Gastrocnemius medialis (tissue), 4 donors: ENCODE measurements around the gene PRICKLE4. TPM values are rescaled to one million over a fixed set of nuclear protein-coding genes. Genes with fewer than 3 reads are reported as not detected.

Experiments
- ATAC-seq, 2 donors: fragments of 150-250 bp; one replicate each; pipeline ENCODE4 v1.9.1; 2016
- DNase-seq, 2 donors: peaks; one replicate each; pipeline ENCODE4 v3.0.0-alpha.2; 2019
- H3K27ac ChIP-seq, 4 donors: fragments of 200-600 bp; sonication (generic); 1 replicate in 1 of 4; 2 replicates in 3 of 4; pipeline ENCODE4 v1.5.1; 2016 to 2018; ENCODE audit warnings: mild to moderate bottlenecking in 2 of 4, moderate library complexity in 1 of 4
- H3K27me3 ChIP-seq, 3 donors: fragments of 200-600 bp; sonication (generic) in 2 of 3; 1 replicate in 1 of 3; 2 replicates in 2 of 3; pipeline versions ENCODE4 v1.5.1 to v1.6.0; 2016 to 2019; ENCODE audit warnings: mild to moderate bottlenecking in 1 of 3, moderate library complexity in 1 of 3
- H3K36me3 ChIP-seq, 2 donors: fragments of 200-600 bp; sonication (generic) in 1 of 2; one replicate each; pipeline ENCODE4 v1.5.1; 2017 to 2018
- H3K4me1 ChIP-seq, 2 donors: fragments of 200-600 bp; sonication (generic) in 1 of 2; one replicate each; pipeline ENCODE4 v1.5.1; 2016 to 2017; ENCODE audit warnings: mild to moderate bottlenecking in 2 of 2
- H3K4me3 ChIP-seq, 4 donors: fragments of 200-600 bp; sonication (generic) in 3 of 4; 1 replicate in 1 of 4; 2 replicates in 3 of 4; pipeline ENCODE4 v1.5.1; 2016 to 2019; ENCODE audit warnings: mild to moderate bottlenecking in 2 of 4
- H3K9me3 ChIP-seq, 3 donors: fragments of 200-600 bp; sonication (generic) in 2 of 3; 1 replicate in 1 of 3; 2 replicates in 2 of 3; pipeline ENCODE4 v1.5.1; 2016 to 2019
- POLR2A ChIP-seq, 2 donors: fragments of 450-650 bp; IDR thresholded peaks; one replicate each; pipeline ENCODE4 v1.6.1; 2017; ENCODE audit warnings: antibody characterized with exemption in 2 of 2, mild to moderate bottlenecking in 2 of 2, moderate library complexity in 2 of 2
- in situ Hi-C, 4 donors: fragments of 200-750 bp; cut with MboI; loops; one replicate each; pipeline versions ENCODE4 v1.15.0 to v1.8.0; 2017; ENCODE audit warnings: low sequenced_read_pairs in 4 of 4
- intact Hi-C: fragments of 100-400 bp; cut with DNase I; formaldehyde crosslinking; loops from one replicate; pipeline ENCODE4 v1.15.1; 2023; ENCODE audit warnings: low total_unique reads
- total RNA-seq, 4 donors: library from RNA; depleted of rRNA; stranded (reverse); fragments of >200 nt; gene quantifications; one replicate each; pipeline versions ENCODE4 v1.1.0 to v1.2.3, GENCODE V29; 2016
- TF ChIP-seq, protein P1 (sequence below), 5 experiments: fragments of 450-650 bp in 3 of 5; fragments of 200-600 bp in 2 of 5; sonication (generic) in 2 of 5; IDR thresholded peaks in 4 of 5; conservative IDR thresholded peaks in 1 of 5; 1 replicate in 4 of 5; 2 replicates in 1 of 5; pipeline ENCODE4 v1.5.1; 2016 to 2019; ENCODE audit warnings: antibody characterized with exemption in 5 of 5, mild to moderate bottlenecking in 3 of 5, moderate library complexity in 3 of 5

Gene PRICKLE4
- total RNA-seq, 4 donors from 2014 or later = 0.59 to 6.2 (median 1.8) TPM

DNA sequence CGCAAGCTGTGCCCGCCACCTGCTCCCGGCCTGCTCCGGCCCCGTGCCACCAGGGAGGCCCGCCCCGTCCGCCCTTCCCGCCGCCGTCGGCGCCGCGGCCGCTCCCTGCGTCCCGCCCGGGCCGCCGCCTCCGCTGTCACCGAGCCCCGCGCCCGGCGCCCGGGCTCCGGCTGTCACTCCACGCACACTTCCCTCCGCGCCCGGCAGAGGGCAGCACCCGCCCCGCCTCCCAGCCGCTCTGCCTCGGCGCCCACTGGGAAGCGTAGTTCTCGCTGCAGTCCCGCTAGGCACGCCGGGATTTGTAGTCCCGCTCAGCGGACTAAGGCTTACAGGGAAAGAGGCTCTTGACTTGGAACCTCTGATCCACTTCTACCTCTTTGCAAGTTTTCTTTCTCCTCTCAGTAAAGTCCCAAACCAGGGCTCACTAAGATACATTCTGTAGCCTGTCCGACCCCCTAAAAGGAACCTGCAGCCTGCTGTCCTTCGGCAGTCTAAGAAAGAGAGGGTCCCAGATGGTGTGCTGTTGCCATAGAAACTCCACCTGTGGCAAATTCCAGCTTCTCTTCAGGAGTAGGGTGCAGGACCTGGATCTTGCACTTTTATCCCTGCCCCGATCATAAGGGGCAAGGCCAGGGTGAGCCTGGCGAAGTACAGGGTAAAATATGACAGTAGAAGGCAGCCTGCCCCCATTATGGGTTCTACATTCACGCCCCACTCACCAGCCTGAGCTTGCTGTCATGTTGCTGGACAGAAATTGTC lies 45.0 kb upstream of the PRICKLE4 start, which contains the start of gene TFEB:
Gene TFEB (minus strand): TSS at position 182 of the 759 bp plus-strand sequence. CDS start 44,395 bp downstream, outside the sequence.
- in situ Hi-C loops = loop anchor here in 1 of 4 donors (5.0 kb wide), 1 partner anchor 33 kb away; no protein-coding TSS in a partner anchor
- Histone ChIP-seq H3K27ac (peak within 1 kb of the TSS; percentile 97 to 99 (median 98)), H3K4me1 (peaks cover 13 to 20% of the 10 kb centered on the region in 2 donors), H3K27me3 (no peaks in the 10 kb centered on the region), H3K4me3 (peak within 1 kb of the TSS; percentile 76 to 97 (median 90)), H3K9me3 (no peaks in the 10 kb centered on the region), H3K36me3 (no peaks in the 10 kb centered on the region)
- DNase-seq (peak; percentile 92 to 93), ATAC-seq (peak; percentile 43 to 51)
- TF ChIP-seq, protein P1, sequence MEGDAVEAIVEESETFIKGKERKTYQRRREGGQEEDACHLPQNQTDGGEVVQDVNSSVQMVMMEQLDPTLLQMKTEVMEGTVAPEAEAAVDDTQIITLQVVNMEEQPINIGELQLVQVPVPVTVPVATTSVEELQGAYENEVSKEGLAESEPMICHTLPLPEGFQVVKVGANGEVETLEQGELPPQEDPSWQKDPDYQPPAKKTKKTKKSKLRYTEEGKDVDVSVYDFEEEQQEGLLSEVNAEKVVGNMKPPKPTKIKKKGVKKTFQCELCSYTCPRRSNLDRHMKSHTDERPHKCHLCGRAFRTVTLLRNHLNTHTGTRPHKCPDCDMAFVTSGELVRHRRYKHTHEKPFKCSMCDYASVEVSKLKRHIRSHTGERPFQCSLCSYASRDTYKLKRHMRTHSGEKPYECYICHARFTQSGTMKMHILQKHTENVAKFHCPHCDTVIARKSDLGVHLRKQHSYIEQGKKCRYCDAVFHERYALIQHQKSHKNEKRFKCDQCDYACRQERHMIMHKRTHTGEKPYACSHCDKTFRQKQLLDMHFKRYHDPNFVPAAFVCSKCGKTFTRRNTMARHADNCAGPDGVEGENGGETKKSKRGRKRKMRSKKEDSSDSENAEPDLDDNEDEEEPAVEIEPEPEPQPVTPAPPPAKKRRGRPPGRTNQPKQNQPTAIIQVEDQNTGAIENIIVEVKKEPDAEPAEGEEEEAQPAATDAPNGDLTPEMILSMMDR (IDR thresholded peaks at IDR 0.05 in 4 of 5, conservative IDR thresholded peaks at IDR 0.05 in 1 of 5) = peak; percentile 91 to 100 (median 100)
- TF ChIP-seq POLR2A (IDR thresholded peaks at IDR 0.05) = peak; percentile 94 to 97
- intact Hi-C loops = loop anchor here (1.0 to 10.0 kb wide), 5 partner anchors 44 to 1439 kb away; partner anchors contain the start of genes BICRAL, FRS3, KLHDC3 and MEA1

DNA sequence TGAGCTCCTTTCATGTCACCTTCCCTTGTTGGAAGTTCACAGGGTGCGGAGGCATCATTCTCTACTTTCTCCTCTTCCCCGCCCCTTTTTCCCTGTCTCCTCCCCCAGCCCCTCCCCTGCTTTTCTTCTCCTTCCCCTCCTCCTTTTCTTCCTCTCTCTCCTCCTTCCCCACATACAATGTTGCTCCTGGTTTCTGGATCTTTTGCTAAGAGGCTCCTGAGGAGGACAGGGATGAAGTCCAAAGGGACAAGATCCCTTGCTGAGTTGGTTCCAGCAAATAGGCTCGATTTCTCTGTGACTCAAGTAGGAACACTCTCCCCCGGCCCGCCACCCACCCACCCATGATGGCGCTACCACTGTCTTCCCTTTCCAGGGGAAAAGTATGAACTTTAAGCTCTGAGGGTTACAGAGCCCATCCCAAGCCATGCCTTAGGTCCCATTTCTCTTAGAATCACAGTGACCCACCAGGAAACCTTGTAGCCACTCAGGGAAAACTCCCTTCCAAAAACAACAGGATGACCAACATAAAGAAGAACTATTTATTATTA lies 44.3 kb upstream of the PRICKLE4 start:
- no peak overlapping the region for H3K27ac ChIP-seq
- no peaks in the 10 kb centered on the region for H3K27me3 ChIP-seq
- TF ChIP-seq POLR2A (IDR thresholded peaks at IDR 0.05) = no peak
- TF ChIP-seq, protein P1 (IDR thresholded peaks at IDR 0.05 in 4 of 5, conservative IDR thresholded peaks at IDR 0.05 in 1 of 5) = no peak
- no peak overlapping the region for H3K4me3 ChIP-seq
- DNase-seq (no peak), ATAC-seq (no peak)
- H3K36me3 ChIP-seq = no peaks in the 10 kb centered on the region
- H3K9me3 ChIP-seq = no peaks in the 10 kb centered on the region
- peaks cover 9 to 14% of the 10 kb centered on the region in 2 donors for H3K4me1 ChIP-seq
- in situ Hi-C loops = loop anchor here in 1 of 4 donors (5.0 kb wide), 1 partner anchor 34 kb away; no protein-coding TSS in a partner anchor
- intact Hi-C loops = loop anchor here (10.0 kb wide), 3 partner anchors 1049 to 1439 kb away; partner anchors contain the start of genes BICRAL, KLHDC3, MEA1 and SRF

DNA sequence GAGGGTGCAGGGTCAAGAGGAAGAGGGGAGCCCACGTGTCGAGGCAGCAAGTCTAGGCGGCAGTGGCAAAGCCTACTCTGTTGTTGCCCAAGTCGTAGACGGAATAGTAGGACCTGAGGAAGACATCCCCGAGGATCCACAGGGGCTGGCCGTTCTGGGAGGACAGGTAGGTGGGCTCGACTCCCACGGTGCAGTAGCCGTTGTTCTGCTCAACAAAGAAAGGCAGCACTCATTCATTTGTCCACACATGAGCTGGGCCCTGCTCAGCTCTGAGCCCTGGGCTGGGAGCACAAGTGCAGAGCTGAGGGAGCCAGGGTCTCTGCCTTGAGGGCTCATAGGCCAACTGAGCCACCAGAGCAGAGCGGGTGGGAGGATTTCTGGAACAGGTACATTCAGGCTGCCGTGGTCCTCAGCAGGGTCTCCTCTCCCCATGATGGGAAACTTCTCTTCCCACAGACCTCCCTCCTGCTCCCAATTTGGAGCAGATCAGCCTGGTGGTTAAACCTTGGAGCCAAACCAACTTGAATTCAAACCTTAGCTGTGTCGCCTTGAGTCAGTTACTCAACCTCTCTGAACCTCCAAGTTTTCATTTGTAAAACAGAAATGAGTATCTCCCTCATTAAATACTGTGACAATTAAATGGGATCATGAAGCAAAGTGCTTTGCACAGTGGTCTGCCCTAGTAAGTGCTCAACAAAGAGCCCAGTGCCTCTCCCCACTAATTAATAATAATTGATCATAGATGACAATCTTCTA lies 43.6 kb upstream of the PRICKLE4 start:
- Histone ChIP-seq H3K27me3 (no peaks in the 10 kb centered on the region), H3K9me3 (no peaks in the 10 kb centered on the region), H3K27ac (no peak overlapping the region), H3K4me3 (no peak overlapping the region), H3K36me3 (no peaks in the 10 kb centered on the region), H3K4me1 (peaks cover 4 to 9% of the 10 kb centered on the region in 2 donors)
- in situ Hi-C loops = loop anchor here in 1 of 4 donors (5.0 kb wide), 1 partner anchor 35 kb away; no protein-coding TSS in a partner anchor
- intact Hi-C loops = loop anchor here (10.0 kb wide), 3 partner anchors 1048 to 1438 kb away; partner anchors contain the start of genes BICRAL, KLHDC3, MEA1 and SRF
- ATAC-seq (no peak), DNase-seq (no peak)
- TF ChIP-seq, protein P1 (IDR thresholded peaks at IDR 0.05 in 4 of 5, conservative IDR thresholded peaks at IDR 0.05 in 1 of 5) = no peak
- no peak for TF ChIP-seq POLR2A (IDR thresholded peaks at IDR 0.05)

DNA sequence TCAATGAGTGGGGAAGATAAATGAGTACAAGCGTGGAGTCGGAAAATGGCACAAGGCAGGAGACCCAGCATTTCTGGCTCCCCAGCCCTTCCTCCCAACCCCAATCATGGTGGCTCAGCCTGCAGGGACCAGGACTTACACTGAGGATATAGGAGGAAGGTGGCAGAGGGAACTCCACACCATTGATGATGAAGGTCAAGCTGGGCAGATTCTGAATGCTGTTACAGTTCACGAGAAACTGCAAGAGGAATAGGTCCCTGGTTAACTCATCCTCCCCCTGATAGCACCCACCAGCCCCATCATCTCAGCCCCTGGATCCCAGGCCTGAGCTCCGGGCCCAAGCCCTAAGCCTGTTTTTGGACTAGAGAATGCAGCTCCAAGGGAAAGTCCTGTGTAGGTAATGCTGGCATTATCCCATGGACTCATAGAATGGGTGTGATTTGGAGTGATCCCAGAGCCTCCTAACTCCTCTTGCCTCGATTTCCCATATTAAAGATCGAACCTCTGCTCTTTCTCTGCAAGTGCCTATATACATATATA lies 42.9 kb upstream of the PRICKLE4 start:
- H3K27ac ChIP-seq = no peak overlapping the region
- ATAC-seq (no peak), DNase-seq (no peak)
- TF ChIP-seq, protein P1 (IDR thresholded peaks at IDR 0.05 in 4 of 5, conservative IDR thresholded peaks at IDR 0.05 in 1 of 5) = no peak
- no peak for TF ChIP-seq POLR2A (IDR thresholded peaks at IDR 0.05)
- intact Hi-C loops (loop anchor here (10.0 kb wide), 3 partner anchors 1047 to 1437 kb away; partner anchors contain the start of genes BICRAL, KLHDC3, MEA1 and SRF), in situ Hi-C loops (loop anchor here in 1 of 4 donors (5.0 kb wide), 1 partner anchor 35 kb away; no protein-coding TSS in a partner anchor)
- H3K9me3 ChIP-seq = no peaks in the 10 kb centered on the region
- H3K36me3 ChIP-seq = no peaks in the 10 kb centered on the region
- peaks cover 4 to 9% of the 10 kb centered on the region in 2 donors for H3K4me1 ChIP-seq
- H3K4me3 ChIP-seq = no peak overlapping the region
- H3K27me3 ChIP-seq = no peaks in the 10 kb centered on the region
